ENCODE data around the gene DAB1. TPM values are rescaled to one million over a fixed set of nuclear protein-coding genes. Genes with fewer than 3 reads are reported as not detected.

DAB1 gene
- total and polyA plus RNA-seq, 10 of the 15 experiments (the other 5 are each of a cell fraction or from before 2014, with no cell fraction given): 0.02 to 0.10 (median 0.03) TPM; not detected in 5

DNA sequence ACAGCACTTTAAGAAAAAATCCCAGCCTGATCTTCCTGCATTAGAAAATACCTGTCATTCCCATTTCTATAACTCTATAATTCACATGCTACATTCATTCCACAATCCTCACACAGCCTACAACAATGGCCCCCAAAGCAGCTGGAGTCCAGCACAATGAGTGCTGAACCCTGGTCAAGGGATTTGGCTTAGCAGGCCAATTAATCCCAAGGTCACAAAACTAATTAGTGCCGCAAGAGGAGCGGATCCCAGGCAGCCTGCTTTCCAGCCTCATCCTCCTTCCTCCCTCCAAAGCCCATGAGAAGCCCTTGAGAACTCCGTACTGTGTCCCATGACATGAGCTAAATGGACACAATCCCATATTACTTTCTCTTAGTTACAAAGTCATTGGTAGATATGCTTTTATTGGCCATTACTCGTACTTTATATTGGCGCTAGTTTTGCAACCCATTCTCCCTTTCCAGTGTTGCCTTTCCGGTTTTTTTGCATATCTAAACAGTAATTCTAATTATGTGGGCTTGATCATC, 94.8 kb downstream of the DAB1 start:
- TF ChIP-seq CREB1 (IDR thresholded peaks at IDR 0.05; ENCODE audit: low read depth) (no peak), SPI1 (IDR thresholded peaks at IDR 0.05; ENCODE audit: borderline replicate concordance, insufficient read depth, low read depth, low read length) (no peak), NBN (IDR thresholded peaks at IDR 0.05) (no peak), STAT3 (IDR thresholded peaks at IDR 0.05; ENCODE audit: low read depth, low read length) (no peak), SIN3A (IDR thresholded peaks at IDR 0.05; ENCODE audit: low read depth, low read length) (no peak), CREM (IDR thresholded peaks at IDR 0.05; ENCODE audit: low read depth) (no peak)
- DNase-seq (ENCODE audit: low read depth, low spot score) (no peak), ATAC-seq (no peak), FAIRE-seq (no peak)
- H2AFZ ChIP-seq (ENCODE audit: control insufficient read depth, low read depth, low read length): no peak overlapping the region
- RAD21 ChIA-PET (ENCODE audit: unreplicated experiment): no interaction called here
- H3K4me3 ChIP-seq: no peak overlapping the region
- in situ Hi-C loops (cut with MboI): no loop called here
- no peaks in the 10 kb centered on the region for H3K79me2 ChIP-seq (ENCODE audit: control insufficient read depth, insufficient read depth, low read length)
- intact Hi-C loops (cut with micrococcal nuclease; ENCODE audit: unreplicated experiment): no loop called here
- no peaks in the 10 kb centered on the region for H3K9me3 ChIP-seq (replicated peaks; ENCODE audit: control insufficient read depth, insufficient read depth, low read length)
- CTCF ChIA-PET: no interaction called here
- no peaks in the 10 kb centered on the region; a peak in 1 of 4 replicates for H3K27me3 ChIP-seq (replicated peaks in 1 of 2; ENCODE audit: control insufficient read depth in 2 of 2, insufficient read depth in 2 of 2, low read length in 1 of 2)
- H3K4me1 ChIP-seq (ENCODE audit: control insufficient read depth, insufficient read depth, low read length): no peaks in the 10 kb centered on the region
- BruUV-seq (replicated peaks): no TSS peak
- H3K27ac ChIP-seq (ENCODE audit: control insufficient read depth, insufficient read depth): no peak overlapping the region
- H3K36me3 ChIP-seq (ENCODE audit: control insufficient read depth in 2 of 2, insufficient read depth in 2 of 2, low read length in 1 of 2): no peaks in the 10 kb centered on the region
- H3K9ac ChIP-seq (ENCODE audit: control insufficient read depth, insufficient read depth, low read length): no peak overlapping the region
- no peaks in the 10 kb centered on the region for H4K20me1 ChIP-seq (ENCODE audit: control insufficient read depth, insufficient read depth)
- SMC1A ChIA-PET (ENCODE audit: uncharacterized antibody, unreplicated experiment): interaction anchor here (1.6 kb wide), 1 partner anchor 17 kb away, joined by 4 read pairs; no protein-coding TSS in a partner anchor
- no peak overlapping the region for H3K4me2 ChIP-seq (ENCODE audit: control insufficient read depth, insufficient read depth)
- POLR2A ChIA-PET: no interaction called here
- WGBS (ENCODE audit: insufficient coverage, insufficient replicate concordance, low lambda C conversion rate, missing lambda C conversion rate): 47% methylated on average over 6 of the region's 6 CpGs

DNA sequence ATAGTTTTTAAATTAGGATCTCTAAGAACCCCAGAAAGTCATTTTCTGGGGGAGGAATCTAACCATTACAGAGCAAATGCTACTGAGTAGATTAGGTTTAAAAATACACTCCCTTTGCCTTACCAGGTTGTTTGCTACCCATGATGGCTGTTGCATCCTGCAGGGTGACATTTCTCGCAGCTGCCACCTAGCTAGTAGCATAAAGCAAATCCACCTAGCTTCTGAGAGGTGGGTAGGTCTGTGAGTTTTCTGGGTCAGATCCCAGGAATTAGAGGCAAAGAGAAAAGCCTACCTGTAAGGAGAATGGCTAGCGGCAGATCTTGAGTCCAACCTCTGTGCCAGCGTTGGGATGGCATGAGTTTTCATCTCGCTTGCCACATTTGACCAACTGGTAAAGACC, 95.9 kb downstream of the DAB1 start:
- no peak overlapping the region for H3K9ac ChIP-seq (ENCODE audit: control insufficient read depth, insufficient read depth, low read length)
- DNase-seq (ENCODE audit: low read depth, low spot score) (no peak), ATAC-seq (no peak), FAIRE-seq (no peak)
- in situ Hi-C loops (cut with MboI) (no loop called here), intact Hi-C loops (cut with micrococcal nuclease; ENCODE audit: unreplicated experiment) (no loop called here)
- ChIA-PET RAD21 (ENCODE audit: unreplicated experiment) (no interaction called here), CTCF (no interaction called here), POLR2A (interaction anchor here (0.6 kb wide), 1 partner anchor 1146 kb away, joined by 3 read pairs; no protein-coding TSS in a partner anchor), SMC1A (ENCODE audit: uncharacterized antibody, unreplicated experiment) (no interaction called here)
- H4K20me1 ChIP-seq (ENCODE audit: control insufficient read depth, insufficient read depth): no peaks in the 10 kb centered on the region
- H3K4me2 ChIP-seq (ENCODE audit: control insufficient read depth, insufficient read depth): no peak overlapping the region
- no peaks in the 10 kb centered on the region for H3K79me2 ChIP-seq (ENCODE audit: control insufficient read depth, insufficient read depth, low read length)
- no peak overlapping the region for H3K4me3 ChIP-seq
- no peaks in the 10 kb centered on the region for H3K9me3 ChIP-seq (replicated peaks; ENCODE audit: control insufficient read depth, insufficient read depth, low read length)
- no peaks in the 10 kb centered on the region for H3K4me1 ChIP-seq (ENCODE audit: control insufficient read depth, insufficient read depth, low read length)
- H3K36me3 ChIP-seq (ENCODE audit: control insufficient read depth in 2 of 2, insufficient read depth in 2 of 2, low read length in 1 of 2): no peaks in the 10 kb centered on the region
- H3K27me3 ChIP-seq (replicated peaks in 1 of 2; ENCODE audit: control insufficient read depth in 2 of 2, insufficient read depth in 2 of 2, low read length in 1 of 2): no peaks in the 10 kb centered on the region
- no peak overlapping the region for H2AFZ ChIP-seq (ENCODE audit: control insufficient read depth, low read depth, low read length)
- no TSS peak for BruUV-seq (replicated peaks)
- 46% methylated on average over 4 of the region's 4 CpGs for WGBS (ENCODE audit: insufficient coverage, insufficient replicate concordance, low lambda C conversion rate, missing lambda C conversion rate)
- H3K27ac ChIP-seq (ENCODE audit: control insufficient read depth, insufficient read depth): no peak overlapping the region
- TF ChIP-seq JUNB (IDR thresholded peaks at IDR 0.05): no peak
- TF ChIP-seq, protein P1, sequence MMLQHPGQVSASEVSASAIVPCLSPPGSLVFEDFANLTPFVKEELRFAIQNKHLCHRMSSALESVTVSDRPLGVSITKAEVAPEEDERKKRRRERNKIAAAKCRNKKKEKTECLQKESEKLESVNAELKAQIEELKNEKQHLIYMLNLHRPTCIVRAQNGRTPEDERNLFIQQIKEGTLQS (IDR thresholded peaks at IDR 0.05; ENCODE audit: borderline replicate concordance, extremely low read depth, low read depth, low read length): no peak
- TF ChIP-seq ZNF622 (IDR thresholded peaks at IDR 0.05): no peak
- no peak for TF ChIP-seq SMC3 (IDR thresholded peaks at IDR 0.05; ENCODE audit: borderline replicate concordance, low read length)
- TF ChIP-seq, protein P2, sequence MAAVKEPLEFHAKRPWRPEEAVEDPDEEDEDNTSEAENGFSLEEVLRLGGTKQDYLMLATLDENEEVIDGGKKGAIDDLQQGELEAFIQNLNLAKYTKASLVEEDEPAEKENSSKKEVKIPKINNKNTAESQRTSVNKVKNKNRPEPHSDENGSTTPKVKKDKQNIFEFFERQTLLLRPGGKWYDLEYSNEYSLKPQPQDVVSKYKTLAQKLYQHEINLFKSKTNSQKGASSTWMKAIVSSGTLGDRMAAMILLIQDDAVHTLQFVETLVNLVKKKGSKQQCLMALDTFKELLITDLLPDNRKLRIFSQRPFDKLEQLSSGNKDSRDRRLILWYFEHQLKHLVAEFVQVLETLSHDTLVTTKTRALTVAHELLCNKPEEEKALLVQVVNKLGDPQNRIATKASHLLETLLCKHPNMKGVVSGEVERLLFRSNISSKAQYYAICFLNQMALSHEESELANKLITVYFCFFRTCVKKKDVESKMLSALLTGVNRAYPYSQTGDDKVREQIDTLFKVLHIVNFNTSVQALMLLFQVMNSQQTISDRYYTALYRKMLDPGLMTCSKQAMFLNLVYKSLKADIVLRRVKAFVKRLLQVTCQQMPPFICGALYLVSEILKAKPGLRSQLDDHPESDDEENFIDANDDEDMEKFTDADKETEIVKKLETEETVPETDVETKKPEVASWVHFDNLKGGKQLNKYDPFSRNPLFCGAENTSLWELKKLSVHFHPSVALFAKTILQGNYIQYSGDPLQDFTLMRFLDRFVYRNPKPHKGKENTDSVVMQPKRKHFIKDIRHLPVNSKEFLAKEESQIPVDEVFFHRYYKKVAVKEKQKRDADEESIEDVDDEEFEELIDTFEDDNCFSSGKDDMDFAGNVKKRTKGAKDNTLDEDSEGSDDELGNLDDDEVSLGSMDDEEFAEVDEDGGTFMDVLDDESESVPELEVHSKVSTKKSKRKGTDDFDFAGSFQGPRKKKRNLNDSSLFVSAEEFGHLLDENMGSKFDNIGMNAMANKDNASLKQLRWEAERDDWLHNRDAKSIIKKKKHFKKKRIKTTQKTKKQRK (IDR thresholded peaks at IDR 0.05; ENCODE audit: low read depth, low read length): no peak
- no peak for TF ChIP-seq MTA3 (IDR thresholded peaks at IDR 0.05; ENCODE audit: borderline replicate concordance, low read length)
- TF ChIP-seq, protein P3, sequence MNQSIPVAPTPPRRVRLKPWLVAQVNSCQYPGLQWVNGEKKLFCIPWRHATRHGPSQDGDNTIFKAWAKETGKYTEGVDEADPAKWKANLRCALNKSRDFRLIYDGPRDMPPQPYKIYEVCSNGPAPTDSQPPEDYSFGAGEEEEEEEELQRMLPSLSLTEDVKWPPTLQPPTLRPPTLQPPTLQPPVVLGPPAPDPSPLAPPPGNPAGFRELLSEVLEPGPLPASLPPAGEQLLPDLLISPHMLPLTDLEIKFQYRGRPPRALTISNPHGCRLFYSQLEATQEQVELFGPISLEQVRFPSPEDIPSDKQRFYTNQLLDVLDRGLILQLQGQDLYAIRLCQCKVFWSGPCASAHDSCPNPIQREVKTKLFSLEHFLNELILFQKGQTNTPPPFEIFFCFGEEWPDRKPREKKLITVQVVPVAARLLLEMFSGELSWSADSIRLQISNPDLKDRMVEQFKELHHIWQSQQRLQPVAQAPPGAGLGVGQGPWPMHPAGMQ (IDR thresholded peaks at IDR 0.05; ENCODE audit: borderline replicate concordance): no peak
- TF ChIP-seq FOXK2 (IDR thresholded peaks at IDR 0.05): no peak
- no peak for TF ChIP-seq RAD21 (IDR thresholded peaks at IDR 0.05; ENCODE audit: insufficient read depth, low read depth, low read length)
